ENCODE measurements around the gene MRPL58. TPM values are rescaled to one million over a fixed set of nuclear protein-coding genes. Genes with fewer than 3 reads are reported as not detected.

The MRPL58 gene
- total RNA-seq, 1 experiment from 2014 or later = 56.0 TPM

DNA sequence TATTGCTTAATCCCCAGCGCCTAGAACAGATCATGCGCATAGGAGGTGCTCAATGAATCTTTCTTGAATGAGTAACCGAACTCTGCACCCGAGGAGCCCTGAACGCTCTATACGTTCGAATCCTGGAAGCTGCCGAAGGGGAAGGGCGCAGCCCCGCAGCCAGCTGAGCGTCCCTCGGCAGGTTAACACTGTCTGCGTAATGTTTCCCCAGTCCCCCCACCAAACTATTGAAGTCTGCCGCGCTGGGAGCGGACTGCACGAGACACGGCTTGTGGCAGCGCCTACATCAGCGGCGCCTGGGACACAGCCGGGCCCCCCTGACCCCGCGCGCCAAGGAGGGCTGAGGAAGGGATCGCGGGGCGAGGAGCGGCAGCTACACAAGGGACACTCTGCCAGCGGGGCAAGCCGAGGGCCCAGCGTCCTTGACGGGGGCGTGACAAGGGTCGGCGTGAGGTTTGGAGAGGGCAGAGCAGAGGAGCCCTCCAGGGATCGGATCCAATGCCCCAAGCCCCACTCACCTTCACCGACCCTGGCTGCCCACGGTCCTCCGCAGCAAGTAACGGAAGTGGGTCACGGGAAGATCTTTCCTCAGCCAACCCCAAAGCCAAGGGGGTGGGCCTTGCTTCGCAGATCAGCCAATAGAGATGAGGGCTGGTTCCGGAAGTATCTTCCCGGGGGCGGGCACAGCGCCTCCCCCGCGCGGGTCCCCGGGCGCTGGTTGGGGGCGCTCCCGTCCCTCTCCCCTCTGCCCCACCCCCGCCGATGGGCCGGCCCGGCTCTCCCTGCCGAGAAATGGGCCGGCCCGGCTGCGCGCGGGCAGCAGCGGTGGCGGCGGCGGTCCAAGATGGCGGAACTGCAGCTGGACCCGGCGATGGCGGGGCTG is 34.2 kb downstream of the MRPL58 start, which contains the start of the genes ATP5PD and KCTD2:
ATP5PD (minus strand) TSS at position 563 of the 883 bp plus-strand sequence. CDS start 4,319 bp downstream, outside the sequence.
KCTD2 (plus strand) TSS at position 819 of the 883 bp plus-strand sequence; CDS start at position 845, 26 bp downstream.
- peak; percentile 95 for DNase-seq (ENCODE audit: low read depth)

- DNase-seq (ENCODE audit: low read depth) = no peak
Measured at GRCh38 chr17:75047398-75048098, 35.1 kb downstream of the MRPL58 start.

GRCh38 chr17:75048249-75048878 is 35.9 kb downstream of the MRPL58 start:
- DNase-seq (ENCODE audit: low read depth) = no peak

DNA sequence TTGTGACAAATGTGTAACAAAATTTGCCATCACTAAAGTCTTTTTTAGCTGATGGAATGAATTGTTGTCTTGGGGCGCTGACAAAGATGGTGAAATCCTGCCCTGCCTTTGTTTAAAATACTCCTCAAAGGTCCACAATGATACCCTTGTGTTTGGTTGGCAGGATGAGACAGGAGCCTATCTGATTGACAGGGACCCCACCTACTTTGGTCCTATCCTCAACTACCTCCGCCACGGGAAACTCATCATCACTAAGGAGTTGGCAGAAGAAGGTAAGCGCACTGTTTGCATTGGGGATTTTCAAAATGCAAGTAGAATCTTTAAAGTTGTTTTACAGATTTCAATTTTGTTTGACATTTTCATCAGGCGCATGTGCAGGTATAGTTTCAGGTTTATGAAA is 36.6 kb downstream of the MRPL58 start:
- DNase-seq (ENCODE audit: low read depth) = no peak

DNA sequence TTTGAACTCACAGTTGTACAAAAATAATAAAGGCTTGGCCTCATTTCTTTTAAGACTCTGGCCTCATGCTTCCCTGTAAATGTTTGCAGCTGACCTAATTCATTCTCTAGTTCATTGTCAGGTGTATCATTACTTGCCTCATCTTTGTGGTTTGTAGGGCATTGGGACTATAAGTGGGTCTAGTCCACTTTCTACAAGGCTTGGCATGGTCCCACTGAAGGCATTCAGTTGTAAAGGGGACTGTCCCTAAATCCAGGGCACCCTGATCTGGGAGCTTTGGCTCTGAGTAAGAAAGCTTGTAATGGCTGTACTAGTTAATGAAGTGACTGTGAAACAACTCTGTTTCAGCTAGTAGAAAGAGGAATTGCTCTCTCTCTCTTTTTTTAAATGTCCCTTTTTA is 37.2 kb downstream of the MRPL58 start:
- DNase-seq (ENCODE audit: low read depth) = no peak

DNA sequence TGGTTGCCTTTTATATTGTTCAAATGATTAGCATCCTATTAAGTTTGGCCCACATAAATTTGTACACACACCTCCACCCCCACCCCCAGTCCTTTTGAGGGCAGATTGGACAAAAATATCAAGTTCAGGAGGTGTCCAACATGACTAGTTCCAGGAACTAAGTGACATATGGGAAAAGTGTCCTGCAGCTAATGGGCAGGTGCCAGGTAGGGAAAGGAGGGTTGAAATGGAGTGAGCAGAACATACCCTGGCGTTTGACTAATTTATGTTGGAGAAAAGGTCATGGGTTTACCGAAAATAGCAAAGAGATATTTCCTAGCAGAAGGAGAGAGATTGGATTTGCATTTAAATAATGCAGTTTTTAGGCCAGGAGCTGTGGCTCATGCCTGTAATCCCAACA is 39.5 kb downstream of the MRPL58 start:
- DNase-seq (ENCODE audit: low read depth) = no peak

DNA sequence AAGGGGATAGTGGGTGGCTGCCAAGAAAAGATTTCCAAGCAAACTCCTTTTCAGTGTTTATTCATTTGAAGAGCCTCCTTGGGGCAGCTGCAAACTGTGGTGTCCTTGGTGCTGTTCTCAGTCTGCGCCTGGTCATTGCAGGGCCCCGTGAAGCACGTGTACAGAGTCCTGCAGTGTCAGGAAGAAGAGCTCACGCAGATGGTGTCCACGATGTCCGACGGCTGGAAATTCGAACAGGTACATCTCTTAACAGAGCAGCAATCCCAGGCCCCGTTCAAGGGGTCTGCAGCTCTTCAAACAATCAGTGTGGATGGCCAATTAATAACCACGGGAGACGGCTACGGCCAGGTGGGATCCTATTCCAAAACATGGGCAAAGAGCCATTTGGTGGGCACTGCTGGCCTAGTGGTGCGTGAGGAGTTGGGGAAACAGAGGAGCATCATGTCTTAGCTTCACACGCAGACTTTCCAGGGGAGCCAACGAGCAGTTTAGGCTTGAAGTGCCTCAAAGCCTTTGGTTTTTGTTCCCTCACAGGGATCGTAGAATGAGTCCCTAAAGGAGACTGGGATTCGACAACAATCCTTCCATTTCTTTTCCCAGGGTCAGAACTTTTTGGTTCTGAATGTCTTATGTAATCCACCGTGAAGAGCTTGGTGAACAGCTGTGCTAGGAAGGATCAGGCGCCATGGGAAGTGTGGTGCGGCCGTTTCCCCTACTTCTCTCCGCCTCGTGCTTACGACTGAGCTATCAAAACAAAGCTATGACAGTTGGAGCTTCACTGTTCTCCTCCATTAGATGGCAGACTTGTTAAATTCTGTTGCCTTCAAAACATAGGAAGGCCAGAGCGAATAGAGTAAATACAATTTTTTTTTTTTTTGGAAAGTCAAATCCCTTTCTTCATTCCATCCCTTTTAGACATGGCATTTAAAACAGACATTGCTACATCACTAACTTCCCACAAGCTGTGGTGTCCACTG is 47.2 kb downstream of the MRPL58 start:
- DNase-seq (ENCODE audit: low read depth) = peak; percentile 88

DNA sequence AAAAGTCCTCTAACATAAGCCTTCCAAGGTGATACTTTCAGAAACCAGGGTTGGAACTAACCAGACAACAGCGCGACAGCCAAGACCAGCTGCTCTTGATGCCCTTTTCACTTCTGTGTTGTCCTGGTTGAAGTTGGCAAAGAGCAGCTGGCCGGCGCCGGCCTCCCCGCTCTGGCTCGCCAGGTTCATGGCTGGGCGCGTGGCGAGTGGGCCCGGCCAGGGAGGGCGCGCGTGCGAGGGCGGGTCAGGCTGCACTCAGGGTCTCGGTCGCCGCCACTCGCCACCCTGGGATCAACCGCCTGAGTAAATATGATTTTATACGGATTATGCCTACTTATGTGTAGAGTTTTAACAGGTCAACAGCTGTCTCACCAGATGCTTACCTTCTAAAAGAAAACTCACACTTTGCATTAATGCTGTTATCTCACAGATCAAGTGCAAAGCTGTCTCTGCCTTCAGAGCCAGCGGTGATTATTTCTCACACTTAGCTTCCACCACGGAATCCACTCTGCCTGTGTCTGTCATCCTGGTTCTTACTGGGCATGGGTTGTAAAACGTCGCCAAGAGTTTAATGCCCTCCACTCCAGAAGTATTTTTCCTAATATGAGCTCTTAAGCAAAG is 48.1 kb downstream of the MRPL58 start:
- DNase-seq (ENCODE audit: low read depth) = no peak

DNA sequence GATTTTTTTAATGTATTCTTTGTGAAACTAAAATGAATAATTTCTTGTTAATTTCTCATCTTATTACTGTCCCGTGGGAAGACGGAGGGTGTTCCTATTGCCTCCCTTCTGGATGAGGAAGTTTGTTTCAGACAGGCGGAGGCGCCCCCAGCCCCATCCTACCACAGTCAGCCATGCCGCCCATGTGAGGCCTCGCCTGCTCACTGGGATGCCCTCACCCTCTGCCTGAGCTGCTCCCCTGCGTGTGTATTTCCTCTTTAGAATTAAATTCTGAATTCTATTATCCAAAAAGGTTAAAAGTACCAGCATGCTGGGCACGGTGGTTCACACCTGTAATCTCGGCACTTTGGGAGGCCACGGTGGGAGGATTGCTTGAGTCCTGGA is 48.6 kb downstream of the MRPL58 start:
- DNase-seq (ENCODE audit: low read depth) = no peak

DNA sequence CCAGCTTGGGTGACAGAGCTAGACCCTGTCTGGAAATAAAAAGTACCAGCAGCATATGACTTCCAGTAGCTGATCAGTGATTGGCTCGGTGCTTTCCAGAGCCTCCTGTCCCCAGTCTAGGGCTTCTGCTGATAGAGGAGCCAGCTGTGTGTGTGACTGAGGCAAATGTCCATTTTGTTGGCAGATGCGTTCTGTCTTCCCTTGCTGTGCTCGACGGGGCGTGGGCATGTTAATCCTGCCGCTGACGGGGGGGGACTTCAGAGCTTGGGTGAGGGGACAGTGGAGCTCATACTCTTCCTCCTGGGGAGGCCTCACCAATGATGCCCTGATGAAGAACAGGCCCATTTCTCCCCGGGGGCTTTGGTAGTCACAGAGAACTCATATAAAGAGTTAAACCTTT is 49.1 kb downstream of the MRPL58 start:
- DNase-seq (ENCODE audit: low read depth) = no peak

DNA sequence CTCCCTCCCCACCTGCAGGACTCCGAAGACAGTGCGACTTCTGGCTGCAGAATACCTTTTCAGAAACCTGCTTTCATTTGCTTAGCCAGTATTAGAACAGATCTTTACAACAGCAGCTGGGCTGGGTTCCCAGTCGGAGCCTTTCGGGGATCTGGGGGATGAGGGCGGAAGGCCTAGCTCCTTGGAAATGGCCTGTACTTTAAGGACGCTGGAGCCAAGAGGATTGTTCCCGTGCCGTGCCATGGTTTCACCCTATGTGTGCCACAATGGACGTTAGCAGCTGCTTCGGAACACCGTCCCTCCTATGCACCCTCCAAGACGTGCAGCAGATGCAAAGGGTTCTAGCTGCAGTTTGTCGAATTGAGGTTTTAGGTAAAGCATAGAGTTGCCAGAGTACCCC is 50.7 kb downstream of the MRPL58 start:
- DNase-seq (ENCODE audit: low read depth) = no peak

- DNase-seq (ENCODE audit: low read depth) = no peak
Measured at GRCh38 chr17:75063626-75064025, 51.2 kb downstream of the MRPL58 start.

GRCh38 chr17:75064040-75064439 is 51.6 kb downstream of the MRPL58 start:
- DNase-seq (ENCODE audit: low read depth) = no peak

GRCh38 chr17:75064460-75064859 is 52.0 kb downstream of the MRPL58 start:
- no peak for DNase-seq (ENCODE audit: low read depth)

- DNase-seq (ENCODE audit: low read depth) = no peak
Measured at GRCh38 chr17:75064867-75065561, 52.5 kb downstream of the MRPL58 start.

DNA sequence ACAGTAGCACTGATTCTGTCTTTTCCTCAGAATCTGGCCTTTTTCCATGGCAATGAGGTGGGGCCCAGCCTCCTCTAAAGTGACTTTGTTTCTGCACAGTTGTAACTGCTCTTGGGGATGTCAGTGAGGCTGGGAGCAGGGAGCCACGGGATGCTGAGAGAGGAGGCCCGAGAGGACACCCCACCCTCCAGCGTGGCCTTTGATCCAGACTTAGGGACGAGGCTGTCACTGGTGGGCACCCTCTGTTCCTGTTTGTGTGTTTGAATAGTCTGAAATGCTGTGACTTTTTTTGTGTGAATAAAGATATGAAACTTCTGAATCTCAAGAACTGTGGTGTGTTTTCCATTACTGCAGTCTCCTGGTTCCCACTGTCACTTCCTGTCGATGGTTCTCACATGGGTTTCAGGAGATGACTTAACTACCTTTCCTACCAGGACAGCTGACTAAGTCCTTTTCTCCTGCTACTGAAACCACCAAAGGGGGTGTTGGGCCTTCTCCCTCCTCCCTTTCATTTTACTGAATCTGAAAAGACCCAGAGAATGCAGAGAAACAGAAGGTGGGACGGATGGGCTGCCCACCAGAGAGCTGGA is 53.2 kb downstream of the MRPL58 start:
- no peak for DNase-seq (ENCODE audit: low read depth)

GRCh38 chr17:75067856-75068255 is 55.4 kb downstream of the MRPL58 start:
- peak; percentile 75 for DNase-seq (ENCODE audit: low read depth)

DNA sequence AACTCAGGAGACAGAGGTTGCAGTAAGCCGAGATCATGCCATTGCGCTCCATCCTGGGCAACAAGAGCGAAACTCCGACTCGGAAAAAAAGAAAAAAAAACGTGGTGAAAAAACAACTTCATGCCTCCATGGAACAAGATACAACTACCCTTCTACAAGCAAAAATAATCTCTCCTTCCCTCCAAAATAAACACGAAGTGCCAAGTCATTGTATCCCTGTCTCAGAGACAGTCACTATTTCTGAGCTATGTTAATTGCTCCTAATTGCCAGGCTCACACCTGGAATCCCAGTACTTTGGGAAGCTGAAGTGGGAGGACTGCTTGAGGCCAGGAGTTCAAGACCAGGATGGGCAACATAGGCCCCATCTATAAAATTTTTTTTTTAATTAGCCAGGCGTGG is 56.3 kb downstream of the MRPL58 start:
- no peak for DNase-seq (ENCODE audit: low read depth)

DNA sequence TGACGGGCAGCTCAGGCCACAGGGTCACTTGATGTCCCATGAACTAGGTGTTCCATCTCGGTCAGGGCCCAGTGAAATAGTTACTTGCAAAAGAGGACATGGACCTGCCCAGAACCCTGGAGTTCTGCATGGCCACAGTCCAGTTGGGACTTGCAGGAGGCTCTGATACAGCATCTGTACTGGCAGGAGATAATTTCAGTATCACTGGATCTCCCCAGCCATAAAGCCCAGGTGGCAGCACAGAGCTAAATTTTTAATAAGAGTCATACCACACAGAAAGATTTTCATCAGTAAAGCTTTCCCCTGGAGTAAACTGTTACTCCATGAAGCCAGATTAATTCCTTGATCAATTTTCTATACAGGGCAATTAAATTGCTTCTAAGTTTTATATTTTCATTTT is 57.3 kb downstream of the MRPL58 start:
- DNase-seq (ENCODE audit: low read depth) = no peak

All from LHCN-M2 (cell line).